ENCODE results near the gene DDX41.

Gene DDX41

DNA sequence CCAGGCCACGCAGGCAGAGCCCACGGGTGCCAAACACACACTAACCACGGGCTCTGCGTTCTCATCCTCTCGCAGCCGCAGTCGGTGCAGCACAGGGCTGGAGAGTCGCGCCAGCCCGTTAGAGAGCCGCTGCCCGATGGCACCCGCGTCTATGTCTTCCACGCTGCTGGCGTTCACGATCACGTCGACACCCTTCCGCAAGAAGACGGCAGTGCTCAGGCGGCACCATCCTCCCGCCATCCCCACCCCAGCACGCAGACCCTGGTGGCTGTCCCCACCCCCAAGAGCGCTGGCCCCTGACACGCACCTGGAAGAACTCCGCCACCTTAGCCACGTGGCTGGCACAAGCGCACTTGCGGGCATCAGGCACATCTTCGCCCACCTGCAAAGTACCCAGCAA lies 49.3 kb downstream of the DDX41 start:
- DNase-seq: no peak

DNA sequence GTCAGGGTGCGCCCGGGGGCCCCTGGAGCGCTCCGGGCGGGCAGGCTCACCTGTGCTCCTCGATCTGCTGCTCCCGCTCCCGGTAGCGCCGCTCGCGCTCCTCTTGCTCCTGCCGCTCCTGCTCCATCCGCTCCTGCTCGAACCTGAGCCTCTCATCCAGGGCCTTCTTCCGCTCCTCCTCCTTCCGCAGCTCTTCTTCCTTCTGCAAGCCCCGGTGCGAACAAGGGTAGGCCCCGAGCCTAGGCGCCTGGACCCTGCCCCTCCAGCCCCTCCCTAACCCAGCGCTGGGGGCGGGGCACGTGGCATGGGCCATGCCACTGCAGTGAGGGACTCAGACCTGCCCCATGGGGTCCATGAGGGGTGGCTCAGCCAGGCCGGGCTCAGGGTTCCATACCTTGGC lies 49.9 kb downstream of the DDX41 start:
- DNase-seq: no peak

DNA sequence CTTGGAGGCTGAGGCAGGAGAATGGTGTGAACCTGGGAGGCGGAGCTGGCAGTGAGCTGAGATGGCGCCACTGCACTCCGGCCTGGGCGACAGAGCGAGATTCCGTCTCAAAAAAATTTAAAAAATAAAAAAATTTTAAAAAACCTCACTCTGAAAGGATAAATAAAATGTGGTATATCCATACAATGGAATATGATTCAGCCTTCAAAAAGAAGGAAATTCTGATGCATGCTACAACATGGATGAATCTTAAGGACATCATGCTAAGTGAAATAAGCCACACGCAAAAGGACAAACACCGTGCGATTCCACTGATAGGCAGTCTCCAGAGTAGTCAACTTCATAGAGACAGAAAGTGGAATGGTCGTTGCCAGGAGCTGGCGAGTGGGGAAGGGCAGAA lies 51.7 kb downstream of the DDX41 start:
- no peak for DNase-seq

DNA sequence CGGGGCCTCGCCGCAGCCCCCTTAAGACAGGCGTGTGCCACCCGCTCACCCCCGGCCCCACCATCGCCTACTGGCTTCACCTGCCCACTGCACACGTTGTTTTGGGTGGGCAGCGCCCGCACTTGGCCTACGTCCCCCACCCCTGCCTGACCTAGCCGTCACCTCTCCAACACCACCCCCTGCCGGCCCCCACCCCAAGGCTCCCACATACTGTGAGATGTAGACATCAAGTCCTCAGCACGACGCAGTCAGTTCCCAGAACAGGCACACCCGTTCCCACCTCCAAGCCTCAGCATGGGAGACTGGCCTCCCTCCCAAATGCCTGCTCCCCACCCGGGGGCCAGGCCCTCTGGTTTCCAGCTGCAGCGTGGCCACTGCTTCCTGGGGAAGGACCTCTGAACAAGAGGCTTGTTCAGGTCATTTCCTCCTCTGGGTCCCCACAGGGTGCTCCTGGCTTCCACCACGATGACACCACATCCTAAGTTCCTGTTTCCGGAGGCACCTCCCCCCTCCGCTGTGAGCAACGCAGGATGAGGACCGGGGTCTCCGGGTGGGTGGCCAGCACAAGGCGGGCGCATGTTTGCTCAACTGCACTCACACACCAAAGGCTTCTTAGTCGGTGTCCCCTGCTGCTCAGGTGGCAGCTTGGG lies 54.6 kb downstream of the DDX41 start:
- no peak for DNase-seq

Data from NCI-H2171 (cell line).